A204.1 (cell line): ENCODE measurements around the gene HTATIP2.
A peak's percentile ranks its signal among the peaks of the same experiment; 100 is the strongest.
"Not testable (repeated sequence)": the region's sequence is repeated elsewhere in the genome, so short reads cannot be mapped to it uniquely, and the experiment has no call there.

Experiments used
- FAIRE-seq: peaks from 2 replicates; lab custom pipeline; 2012; peaks lifted over from hg19 to GRCh38; lab: Jason Lieb, UNC

The HTATIP2 gene

GRCh38 chr11:20372081-20372626 lies 8.6 kb downstream of the HTATIP2 start:
- FAIRE-seq, result no peak

GRCh38 chr11:20373147-20373546 lies 9.6 kb downstream of the HTATIP2 start:
- no peak for FAIRE-seq

- no peak for FAIRE-seq
Measured at GRCh38 chr11:20373568-20374209, 10.2 kb downstream of the HTATIP2 start.

- FAIRE-seq, result no peak
Measured at GRCh38 chr11:20374741-20375300, 11.3 kb downstream of the HTATIP2 start.

- no peak for FAIRE-seq
Measured at GRCh38 chr11:20376162-20376730, 12.7 kb downstream of the HTATIP2 start.

GRCh38 chr11:20385996-20386395 lies 22.5 kb downstream of the HTATIP2 start:
- FAIRE-seq, result not testable (repeated sequence)

GRCh38 chr11:20387261-20388095 lies 24.0 kb downstream of the HTATIP2 start, which contains the start of gene PRMT3:
TSS of gene PRMT3 (plus strand) at chr11:20387716. CDS start at chr11:20387747, 31 bp downstream.
- FAIRE-seq, result no peak

GRCh38 chr11:20388096-20389055 lies 24.9 kb downstream of the HTATIP2 start:
- FAIRE-seq, result no peak

GRCh38 chr11:20397281-20397680 lies 33.8 kb downstream of the HTATIP2 start:
- peak; percentile 92 for FAIRE-seq

- no peak for FAIRE-seq
Measured at GRCh38 chr11:20399498-20399897, 36.0 kb downstream of the HTATIP2 start.

- FAIRE-seq, result no peak
Measured at GRCh38 chr11:20403059-20403458, 39.5 kb downstream of the HTATIP2 start.

- no peak for FAIRE-seq
Measured at GRCh38 chr11:20406484-20406883, 43.0 kb downstream of the HTATIP2 start.

- FAIRE-seq, result no peak
Measured at GRCh38 chr11:20407344-20407743, 43.8 kb downstream of the HTATIP2 start.

- FAIRE-seq, result no peak
Measured at GRCh38 chr11:20415432-20415831, 51.9 kb downstream of the HTATIP2 start.

- FAIRE-seq, result no peak
Measured at GRCh38 chr11:20417771-20418170, 54.3 kb downstream of the HTATIP2 start.

GRCh38 chr11:20421946-20422345 lies 58.4 kb downstream of the HTATIP2 start:
- FAIRE-seq, result no peak

- no peak for FAIRE-seq
Measured at GRCh38 chr11:20429216-20429615, 65.7 kb downstream of the HTATIP2 start.
